ENCODE measurements around the gene FCER2. TPM values are rescaled to one million over a fixed set of nuclear protein-coding genes. Genes with fewer than 3 reads are reported as not detected.

Gene FCER2
- polyA plus RNA-seq, 2 donors: 0.02 TPM; not detected in 1

DNA sequence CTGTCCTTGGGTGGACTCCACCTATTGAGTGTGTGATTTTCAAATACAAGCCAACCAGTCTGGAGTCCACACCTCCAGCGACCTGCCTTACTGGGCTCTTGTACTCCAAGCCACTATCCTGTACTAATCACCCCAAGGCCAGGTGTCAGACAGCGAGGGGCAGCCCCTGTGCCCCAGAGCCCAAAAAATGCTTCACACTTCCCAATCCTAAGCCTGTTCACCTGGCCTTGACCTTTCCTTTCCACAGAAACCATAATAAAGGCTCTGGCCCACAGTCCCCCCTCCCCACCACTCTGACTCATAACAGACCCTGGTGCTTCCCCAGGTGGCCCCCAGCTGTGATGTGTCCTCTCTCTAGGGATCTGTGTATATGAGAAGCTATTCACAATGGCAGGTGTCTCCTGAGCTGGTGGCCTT lies 41.5 kb upstream of the FCER2 start:
- Histone ChIP-seq H3K4me1 (ENCODE audit: control insufficient read depth in 2 of 2, insufficient read depth in 2 of 2, low read length in 1 of 2) (no peaks in the 10 kb centered on the region), H3K9me3 (ENCODE audit: control insufficient read depth in 2 of 2, insufficient read depth in 1 of 2, low read depth in 1 of 2, low read length in 1 of 2) (peaks cover 0 to 2% of the 10 kb centered on the region in 2 donors), H3K27me3 (ENCODE audit: control insufficient read depth in 1 of 2, insufficient read depth in 2 of 2, low read length in 2 of 2) (peaks cover 0 to 2% of the 10 kb centered on the region in 2 donors), H3K27ac (ENCODE audit: low read depth in 2 of 2, low read length in 1 of 2) (no peak overlapping the region), H3K4me3 (ENCODE audit: low read depth in 1 of 2, low read length in 2 of 2) (no peak overlapping the region), H3K36me3 (ENCODE audit: control insufficient read depth in 2 of 2, insufficient read depth in 2 of 2, low read length in 1 of 2) (no peaks in the 10 kb centered on the region)
- 61 to 66% methylated on average over 2 of the region's 2 CpGs for WGBS, 2 donors

DNA sequence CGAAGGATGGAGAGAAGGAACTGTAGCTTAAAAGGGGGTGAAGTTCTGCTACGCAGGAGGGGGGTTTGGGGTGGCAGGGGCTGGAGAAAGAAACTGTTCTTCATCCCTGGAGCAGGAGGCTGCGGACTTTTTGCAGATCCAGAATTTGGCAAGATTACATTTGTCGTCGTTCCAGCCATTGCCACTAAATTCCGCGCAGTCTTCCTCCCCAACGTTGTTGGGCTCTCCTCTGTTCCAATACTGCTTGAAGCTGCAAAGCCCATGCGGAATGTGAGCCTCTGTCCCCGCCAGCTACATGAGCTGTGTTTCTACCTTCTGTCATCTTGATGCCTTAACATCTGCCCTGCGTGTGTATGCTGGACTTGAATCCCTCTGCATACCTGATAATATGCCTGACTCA lies 41.1 kb upstream of the FCER2 start:
- Histone ChIP-seq H3K9me3 (ENCODE audit: control insufficient read depth in 2 of 2, insufficient read depth in 1 of 2, low read depth in 1 of 2, low read length in 1 of 2) (peaks cover 0 to 2% of the 10 kb centered on the region in 2 donors), H3K4me1 (ENCODE audit: control insufficient read depth in 2 of 2, insufficient read depth in 2 of 2, low read length in 1 of 2) (no peaks in the 10 kb centered on the region), H3K27ac (ENCODE audit: low read depth in 2 of 2, low read length in 1 of 2) (no peak overlapping the region), H3K4me3 (ENCODE audit: low read depth in 1 of 2, low read length in 2 of 2) (no peak overlapping the region), H3K36me3 (ENCODE audit: control insufficient read depth in 2 of 2, insufficient read depth in 2 of 2, low read length in 1 of 2) (no peaks in the 10 kb centered on the region), H3K27me3 (ENCODE audit: control insufficient read depth in 1 of 2, insufficient read depth in 2 of 2, low read length in 2 of 2) (peaks cover 0 to 2% of the 10 kb centered on the region in 2 donors)
- WGBS, 2 donors: 79% methylated on average over 11 of the region's 11 CpGs

DNA sequence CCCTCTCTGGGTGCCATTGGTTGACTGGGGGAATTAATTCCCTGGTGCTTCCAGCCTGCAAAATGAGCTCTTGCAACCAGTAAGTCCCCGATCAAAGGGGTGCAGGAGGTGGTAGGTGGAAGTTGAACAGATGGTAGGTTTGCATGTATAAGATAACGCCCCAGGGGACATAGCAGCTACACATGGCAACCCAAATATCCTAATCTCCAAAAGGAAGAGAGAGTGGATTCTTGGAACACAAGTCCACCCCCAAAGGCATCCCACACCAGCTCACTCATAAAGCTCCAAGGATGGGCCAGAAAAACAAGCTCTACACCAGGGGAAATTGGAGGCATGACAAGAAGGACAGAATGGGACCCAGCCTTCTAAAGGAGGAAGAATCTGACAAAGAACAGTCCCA lies 40.6 kb upstream of the FCER2 start:
- Histone ChIP-seq H3K27ac (ENCODE audit: low read depth in 2 of 2, low read length in 1 of 2) (no peak overlapping the region), H3K27me3 (ENCODE audit: control insufficient read depth in 1 of 2, insufficient read depth in 2 of 2, low read length in 2 of 2) (peaks cover 0 to 2% of the 10 kb centered on the region in 2 donors), H3K4me3 (ENCODE audit: low read depth in 1 of 2, low read length in 2 of 2) (no peak overlapping the region), H3K36me3 (ENCODE audit: control insufficient read depth in 2 of 2, insufficient read depth in 2 of 2, low read length in 1 of 2) (no peaks in the 10 kb centered on the region), H3K4me1 (ENCODE audit: control insufficient read depth in 2 of 2, insufficient read depth in 2 of 2, low read length in 1 of 2) (no peaks in the 10 kb centered on the region), H3K9me3 (ENCODE audit: control insufficient read depth in 2 of 2, insufficient read depth in 1 of 2, low read depth in 1 of 2, low read length in 1 of 2) (peaks cover 0 to 2% of the 10 kb centered on the region in 2 donors)
- 75 to 86% methylated on average over 2 of the region's 2 CpGs for WGBS, 2 donors

DNA sequence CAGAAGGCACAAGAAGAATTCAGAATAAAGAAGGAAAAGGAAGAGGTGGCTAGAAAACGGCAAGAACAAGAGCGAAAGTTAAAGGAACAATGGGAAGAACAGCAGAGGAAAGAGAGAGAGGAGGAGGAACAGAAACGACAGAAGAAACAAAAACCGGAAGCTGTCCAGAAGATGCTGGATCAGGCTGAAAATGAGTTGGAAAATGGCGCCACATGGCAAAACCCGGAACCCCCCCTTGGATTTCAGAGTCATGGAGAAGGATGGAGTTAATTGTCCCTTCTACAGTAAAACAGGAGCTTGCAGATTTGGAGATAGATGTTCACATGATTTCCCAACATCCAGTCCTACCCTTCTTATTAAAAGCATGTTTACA lies 38.7 kb upstream of the FCER2 start:
- Histone ChIP-seq H3K4me3 (ENCODE audit: low read depth in 1 of 2, low read length in 2 of 2) (no peak overlapping the region), H3K27ac (ENCODE audit: low read depth in 2 of 2, low read length in 1 of 2) (no peak overlapping the region), H3K9me3 (ENCODE audit: control insufficient read depth in 2 of 2, insufficient read depth in 1 of 2, low read depth in 1 of 2, low read length in 1 of 2) (peaks cover 0 to 2% of the 10 kb centered on the region in 2 donors), H3K36me3 (ENCODE audit: control insufficient read depth in 2 of 2, insufficient read depth in 2 of 2, low read length in 1 of 2) (no peaks in the 10 kb centered on the region), H3K4me1 (ENCODE audit: control insufficient read depth in 2 of 2, insufficient read depth in 2 of 2, low read length in 1 of 2) (no peaks in the 10 kb centered on the region), H3K27me3 (ENCODE audit: control insufficient read depth in 1 of 2, insufficient read depth in 2 of 2, low read length in 2 of 2) (no peaks in the 10 kb centered on the region)
- 78 to 80% methylated on average over 6 of the region's 6 CpGs for WGBS, 2 donors

DNA sequence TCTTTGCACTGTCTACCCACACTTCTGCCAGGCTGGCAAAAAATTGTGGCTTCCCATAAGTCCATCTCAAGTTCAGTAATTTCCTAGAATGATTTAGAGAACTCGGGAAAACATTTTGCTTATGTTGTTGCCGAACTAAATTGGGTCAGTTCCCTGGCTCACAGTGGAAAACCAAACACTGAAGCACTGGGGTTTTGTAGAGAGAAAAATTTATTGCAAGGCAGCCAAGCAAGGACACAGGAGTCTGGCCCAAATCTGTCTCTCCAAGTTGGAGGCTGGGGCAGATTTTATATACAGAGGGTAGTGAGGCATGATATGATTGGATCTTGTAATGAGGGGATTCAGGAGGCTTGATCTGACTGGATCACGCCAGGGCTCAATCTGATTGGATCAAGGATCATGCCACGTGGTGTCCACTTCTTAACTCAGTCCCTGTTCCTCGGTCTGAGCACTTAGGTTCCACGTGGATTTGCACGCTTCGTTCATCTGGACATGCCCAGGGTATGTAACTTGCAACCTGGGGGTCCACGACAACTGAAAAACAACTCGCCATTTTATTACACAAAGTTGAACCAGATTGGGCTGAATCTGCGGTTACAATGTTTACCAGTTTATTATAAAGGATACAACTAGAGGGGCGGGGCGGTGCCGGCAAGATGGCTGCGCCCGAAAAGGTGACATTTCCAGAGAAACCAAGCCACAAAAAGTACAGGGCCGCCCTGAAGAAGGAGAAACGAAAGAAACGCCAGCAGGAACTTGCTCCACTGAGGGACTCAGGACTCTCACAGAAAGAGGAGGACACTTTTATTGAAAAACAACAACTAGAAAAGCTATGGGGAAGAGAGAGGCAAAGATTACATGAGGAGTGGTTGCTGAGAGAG lies 38.1 kb upstream of the FCER2 start:
- peaks cover 0 to 2% of the 10 kb centered on the region in 2 donors for H3K9me3 ChIP-seq (ENCODE audit: control insufficient read depth in 2 of 2, insufficient read depth in 1 of 2, low read depth in 1 of 2, low read length in 1 of 2)
- WGBS, 2 donors: 76 to 78% methylated on average over 19 of the region's 19 CpGs
- no peaks in the 10 kb centered on the region for H3K36me3 ChIP-seq (ENCODE audit: control insufficient read depth in 2 of 2, insufficient read depth in 2 of 2, low read length in 1 of 2)
- H3K4me1 ChIP-seq (ENCODE audit: control insufficient read depth in 2 of 2, insufficient read depth in 2 of 2, low read length in 1 of 2): no peaks in the 10 kb centered on the region
- no peaks in the 10 kb centered on the region for H3K27me3 ChIP-seq (ENCODE audit: control insufficient read depth in 1 of 2, insufficient read depth in 2 of 2, low read length in 2 of 2)
- H3K4me3 ChIP-seq (ENCODE audit: low read depth in 1 of 2, low read length in 2 of 2): no peak overlapping the region
- H3K27ac ChIP-seq (ENCODE audit: low read depth in 2 of 2, low read length in 1 of 2): no peak overlapping the region

DNA sequence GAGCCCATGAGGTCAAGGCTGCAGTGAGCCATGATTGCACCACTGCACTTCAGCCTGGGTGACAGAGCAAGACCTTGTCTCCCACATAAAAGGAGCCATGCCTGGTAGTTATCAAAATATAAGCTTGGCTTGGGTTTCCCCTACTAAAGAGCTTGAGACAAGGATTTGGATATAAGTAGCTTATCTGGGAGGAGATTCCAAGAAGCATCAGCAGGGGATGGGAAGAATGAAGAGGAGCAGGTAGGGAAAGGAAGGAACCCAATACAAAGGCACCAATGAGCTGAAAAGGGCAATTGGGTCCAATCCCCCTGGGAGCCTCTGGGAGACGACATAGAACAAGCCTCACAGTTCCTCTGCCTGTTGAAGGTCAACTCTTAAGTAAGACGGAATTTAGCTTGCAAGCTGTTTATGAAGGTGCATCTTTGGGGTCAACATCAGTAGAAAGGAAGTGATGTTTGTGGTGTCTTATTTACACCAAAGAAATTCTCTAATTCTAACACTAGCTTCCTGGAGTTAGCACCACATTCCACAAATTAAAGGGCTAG lies 37.4 kb upstream of the FCER2 start:
- H3K9me3 ChIP-seq (ENCODE audit: control insufficient read depth in 2 of 2, insufficient read depth in 1 of 2, low read depth in 1 of 2, low read length in 1 of 2): peaks cover 0 to 2% of the 10 kb centered on the region in 2 donors
- H3K4me3 ChIP-seq (ENCODE audit: low read depth in 1 of 2, low read length in 2 of 2): no peak overlapping the region
- 37 to 46% methylated on average over 2 of the region's 2 CpGs for WGBS, 2 donors
- no peaks in the 10 kb centered on the region for H3K27me3 ChIP-seq (ENCODE audit: control insufficient read depth in 1 of 2, insufficient read depth in 2 of 2, low read length in 2 of 2)
- H3K27ac ChIP-seq (ENCODE audit: low read depth in 2 of 2, low read length in 1 of 2): no peak overlapping the region
- no peaks in the 10 kb centered on the region for H3K4me1 ChIP-seq (ENCODE audit: control insufficient read depth in 2 of 2, insufficient read depth in 2 of 2, low read length in 1 of 2)
- no peaks in the 10 kb centered on the region for H3K36me3 ChIP-seq (ENCODE audit: control insufficient read depth in 2 of 2, insufficient read depth in 2 of 2, low read length in 1 of 2)

DNA sequence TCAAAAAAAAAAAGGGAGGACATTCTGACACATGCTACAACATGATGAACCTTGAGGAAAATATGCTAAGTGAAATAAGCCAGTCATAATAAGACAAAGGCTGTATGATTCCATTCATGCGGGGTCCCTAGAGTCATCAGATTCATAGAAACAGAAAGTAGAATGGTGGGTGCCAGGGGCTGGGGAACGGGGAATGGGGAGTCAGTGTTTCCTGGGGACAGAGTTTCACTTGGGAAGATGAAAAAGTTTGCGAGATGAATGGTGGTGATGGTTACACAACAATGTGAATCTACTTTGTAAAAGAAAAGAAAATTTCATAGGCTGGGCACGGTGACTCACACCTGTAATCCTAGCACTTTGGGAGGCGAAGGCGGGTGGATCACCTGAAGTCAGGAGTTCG lies 36.1 kb upstream of the FCER2 start:
- no peak overlapping the region for H3K27ac ChIP-seq (ENCODE audit: low read depth in 2 of 2, low read length in 1 of 2)
- H3K4me3 ChIP-seq (ENCODE audit: low read depth in 1 of 2, low read length in 2 of 2): no peak overlapping the region
- H3K36me3 ChIP-seq (ENCODE audit: control insufficient read depth in 2 of 2, insufficient read depth in 2 of 2, low read length in 1 of 2): no peaks in the 10 kb centered on the region
- no peaks in the 10 kb centered on the region for H3K9me3 ChIP-seq (ENCODE audit: control insufficient read depth in 2 of 2, insufficient read depth in 1 of 2, low read depth in 1 of 2, low read length in 1 of 2)
- no peaks in the 10 kb centered on the region for H3K4me1 ChIP-seq (ENCODE audit: control insufficient read depth in 2 of 2, insufficient read depth in 2 of 2, low read length in 1 of 2)
- WGBS, 2 donors: 65 to 71% methylated on average over 7 of the region's 7 CpGs
- no peaks in the 10 kb centered on the region for H3K27me3 ChIP-seq (ENCODE audit: control insufficient read depth in 1 of 2, insufficient read depth in 2 of 2, low read length in 2 of 2)

DNA sequence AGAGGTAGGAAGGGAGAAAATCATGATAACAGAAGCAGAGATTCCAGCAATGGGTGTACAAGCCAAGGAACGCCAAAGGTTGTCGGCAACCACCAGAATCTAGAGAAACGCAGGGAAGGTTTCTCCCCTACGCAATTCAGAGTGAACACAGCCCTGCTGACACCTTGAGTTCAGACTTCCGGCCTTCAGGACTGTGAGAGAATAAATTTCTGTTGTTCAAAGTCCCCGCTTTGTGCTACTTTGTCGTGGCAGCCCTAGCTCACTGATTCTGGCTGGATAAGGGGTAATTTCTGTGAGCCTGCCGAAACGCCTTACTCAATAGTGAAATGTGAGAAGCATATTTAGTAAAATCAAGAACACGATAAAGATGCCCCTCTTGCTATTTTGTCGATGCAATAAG lies 35.3 kb upstream of the FCER2 start:
- Histone ChIP-seq H3K4me3 (ENCODE audit: low read depth in 1 of 2, low read length in 2 of 2) (no peak overlapping the region), H3K9me3 (ENCODE audit: control insufficient read depth in 2 of 2, insufficient read depth in 1 of 2, low read depth in 1 of 2, low read length in 1 of 2) (no peaks in the 10 kb centered on the region), H3K27ac (ENCODE audit: low read depth in 2 of 2, low read length in 1 of 2) (no peak overlapping the region), H3K27me3 (ENCODE audit: control insufficient read depth in 1 of 2, insufficient read depth in 2 of 2, low read length in 2 of 2) (no peaks in the 10 kb centered on the region), H3K4me1 (ENCODE audit: control insufficient read depth in 2 of 2, insufficient read depth in 2 of 2, low read length in 1 of 2) (no peaks in the 10 kb centered on the region), H3K36me3 (ENCODE audit: control insufficient read depth in 2 of 2, insufficient read depth in 2 of 2, low read length in 1 of 2) (no peaks in the 10 kb centered on the region)
- 82 to 86% methylated on average over 11 of the region's 11 CpGs for WGBS, 2 donors

DNA sequence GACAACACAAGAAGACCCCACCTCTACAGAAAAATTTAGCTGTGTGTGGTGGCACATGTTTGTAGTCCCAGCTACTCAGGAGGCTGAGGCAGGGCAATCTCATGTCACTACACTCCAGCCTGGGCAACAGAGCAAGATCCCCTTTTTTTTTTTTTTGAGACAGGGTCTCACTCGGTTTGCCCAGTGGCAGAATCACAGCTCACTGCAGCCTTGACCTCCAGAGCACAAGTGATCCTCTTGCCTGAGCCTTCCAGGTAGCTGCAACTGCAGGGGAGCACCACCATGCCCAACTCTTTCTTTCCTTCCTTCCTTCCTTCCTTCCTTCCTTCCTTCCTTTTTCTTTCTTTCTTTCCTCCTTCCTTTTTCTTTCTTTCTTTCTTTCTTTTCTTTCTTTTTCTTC lies 34.2 kb upstream of the FCER2 start:
- Histone ChIP-seq H3K9me3 (ENCODE audit: control insufficient read depth in 2 of 2, insufficient read depth in 1 of 2, low read depth in 1 of 2, low read length in 1 of 2) (no peaks in the 10 kb centered on the region), H3K36me3 (ENCODE audit: control insufficient read depth in 2 of 2, insufficient read depth in 2 of 2, low read length in 1 of 2) (no peaks in the 10 kb centered on the region), H3K4me3 (ENCODE audit: low read depth in 1 of 2, low read length in 2 of 2) (no peak overlapping the region), H3K27me3 (ENCODE audit: control insufficient read depth in 1 of 2, insufficient read depth in 2 of 2, low read length in 2 of 2) (no peaks in the 10 kb centered on the region), H3K27ac (ENCODE audit: low read depth in 2 of 2, low read length in 1 of 2) (no peak overlapping the region), H3K4me1 (ENCODE audit: control insufficient read depth in 2 of 2, insufficient read depth in 2 of 2, low read length in 1 of 2) (no peaks in the 10 kb centered on the region)
- WGBS, 2 donors: 56 to 70% methylated on average over 1 of the region's 1 CpG
